Panc1 (cell line): ENCODE results near the gene PC. TPM values are rescaled to one million over a fixed set of nuclear protein-coding genes. Genes with fewer than 3 reads are reported as not detected.

Experiments used
- ATAC-seq: fragments of 200-7000 bp; cut with Tn5 transposase; 2 replicates; pipeline ENCODE4 v1.9.1; 2020; ENCODE audit warnings: mild to moderate bottlenecking, moderate library complexity
- BruUV-seq: library from RNA; stranded (reverse); fragments of 400-500 nt; replicated peaks from 2 replicates; lab custom pipeline; 2021; lab: Mats Ljungman, UMichigan
- CTCF ChIA-PET: fragments of 300-600 bp; sonication (Branson Sonifier 250); formaldehyde crosslinking; loops from one replicate; lab custom pipeline; 2022; ENCODE audit warnings: antibody characterized with exemption; lab: Charles Lee
- POLR2A ChIA-PET: fragments of 300-600 bp; sonication (Branson Sonifier 250); formaldehyde crosslinking; loops from one replicate; lab custom pipeline; 2022; ENCODE audit warnings: antibody characterized with exemption; lab: Charles Lee
- DNase-seq: peaks from one replicate; pipeline ENCODE4 v3.0.0-alpha.2; 2010; ENCODE audit warnings: low read depth, low spot score
- H3K27ac ChIP-seq: 2 replicates; pipeline ENCODE4 v1.5.1; 2011; ENCODE audit warnings: mild to moderate bottlenecking, low read length, inconsistent platforms
- H3K27me3 ChIP-seq: fragments of 200-500 bp; sonication (Bioruptor generic); 2 replicates; pipeline ENCODE4 v1.6.0; 2014; ENCODE audit warnings: low read length, inconsistent platforms; ENCODE audit not compliant: control insufficient read depth, insufficient read depth
- H3K36me3 ChIP-seq: fragments of 200-500 bp; sonication (Bioruptor generic); 2 replicates; pipeline ENCODE4 v1.5.1; 2014; ENCODE audit warnings: inconsistent platforms, mild to moderate bottlenecking, low read length, moderate library complexity; ENCODE audit not compliant: control insufficient read depth, insufficient read depth
- H3K4me1 ChIP-seq: 2 replicates; pipeline ENCODE4 v1.5.1; 2011; ENCODE audit warnings: inconsistent platforms, mild to moderate bottlenecking, low read length, moderate library complexity; ENCODE audit not compliant: control insufficient read depth, insufficient read depth
- H3K4me3 ChIP-seq, 2 experiments: 2 replicates each; pipeline ENCODE4 v1.5.1; 2011 to 2012; ENCODE audit warnings: low read depth in 2 of 2, low read length in 2 of 2, mild to moderate bottlenecking in 2 of 2, inconsistent platforms in 1 of 2, moderate library complexity in 1 of 2
- H3K9me3 ChIP-seq: fragments of 200-500 bp; sonication (Bioruptor generic); 2 replicates; pipeline ENCODE4 v1.5.1; 2014; ENCODE audit warnings: low read depth, mild to moderate bottlenecking, inconsistent platforms, low read length, moderate library complexity; ENCODE audit not compliant: control insufficient read depth, insufficient read depth
- CTCF ChIP-seq: fragments of 450-650 bp; IDR thresholded peaks from 2 replicates; pipeline ENCODE4 v1.5.1; 2017; ENCODE audit warnings: mild to moderate bottlenecking
- POLR2AphosphoS5 ChIP-seq: IDR thresholded peaks from 2 replicates; pipeline ENCODE4 v1.6.1; 2012; ENCODE audit warnings: mild to moderate bottlenecking, low read depth, low read length, moderate library complexity
- REST ChIP-seq, 2 experiments: IDR thresholded peaks; 2 replicates each; pipeline ENCODE4 v1.6.1; 2011 to 2012; ENCODE audit warnings: low read depth in 2 of 2, control low read depth in 1 of 2, low read length in 1 of 2, mild to moderate bottlenecking in 1 of 2, moderate library complexity in 1 of 2; ENCODE audit not compliant: insufficient read depth in 1 of 2
- SIN3A ChIP-seq: IDR thresholded peaks from 2 replicates; pipeline ENCODE4 v1.6.1; 2012; ENCODE audit warnings: low read depth, mild to moderate bottlenecking, low read length, moderate library complexity, borderline replicate concordance; ENCODE audit not compliant: insufficient read depth
- TCF7L2 ChIP-seq: IDR thresholded peaks from 2 replicates; pipeline ENCODE4 v1.6.1; 2011; ENCODE audit warnings: mild to moderate bottlenecking, low read depth, low read length, inconsistent platforms
- in situ Hi-C: cut with HindIII; loops from 2 replicates; pipeline ENCODE4 v1.10.0; 2016; ENCODE audit warnings: low sequenced_read_pairs, low pct_unique_long_range_greater_than_20kb
- intact Hi-C: fragments of 100-400 bp; cut with micrococcal nuclease; formaldehyde crosslinking; loops from one replicate; pipeline ENCODE4 v1.10.0; 2022; ENCODE audit not compliant: unreplicated experiment
- total RNA-seq: library from RNA; stranded (reverse); gene quantifications from one replicate; pipeline ENCODE4 v1.2.1, GENCODE V29; 2021; ENCODE audit not compliant: unreplicated experiment

PC gene
- total RNA-seq, 1 experiment from 2014 or later, result 12.8 TPM

- in situ Hi-C loops (no loop called here), intact Hi-C loops (no loop called here)
- no peak overlapping the region for H3K27ac ChIP-seq
- no peak overlapping the region for H3K4me3 ChIP-seq
- POLR2A ChIA-PET, result interaction anchor here (0.6 kb wide), 1 partner anchor 35 kb away, joined by 3 read pairs; no protein-coding TSS in a partner anchor
- H3K27me3 ChIP-seq, result no peaks in the 10 kb centered on the region
- DNase-seq (no peak), ATAC-seq (no peak)
- peaks cover 15% of the 10 kb centered on the region for H3K4me1 ChIP-seq
- no TSS peak for BruUV-seq
- H3K36me3 ChIP-seq, result no peaks in the 10 kb centered on the region
- H3K9me3 ChIP-seq, result no peaks in the 10 kb centered on the region
- CTCF ChIA-PET, result interaction anchor here (0.7 kb wide), 1 partner anchor 150 kb away, joined by 3 read pairs; no protein-coding TSS in a partner anchor
- no peak for TF ChIP-seq REST (IDR thresholded peaks at IDR 0.05; ENCODE audit: insufficient read depth in 1 of 2, low read depth in 2 of 2, low read length in 1 of 2)
- no peak for TF ChIP-seq POLR2AphosphoS5
- no peak for TF ChIP-seq SIN3A
- no peak for TF ChIP-seq CTCF
- no peak for TF ChIP-seq TCF7L2
These were observed 55.6 kb downstream of the PC start for GRCh38 chr11:66902486-66903177.

DNA sequence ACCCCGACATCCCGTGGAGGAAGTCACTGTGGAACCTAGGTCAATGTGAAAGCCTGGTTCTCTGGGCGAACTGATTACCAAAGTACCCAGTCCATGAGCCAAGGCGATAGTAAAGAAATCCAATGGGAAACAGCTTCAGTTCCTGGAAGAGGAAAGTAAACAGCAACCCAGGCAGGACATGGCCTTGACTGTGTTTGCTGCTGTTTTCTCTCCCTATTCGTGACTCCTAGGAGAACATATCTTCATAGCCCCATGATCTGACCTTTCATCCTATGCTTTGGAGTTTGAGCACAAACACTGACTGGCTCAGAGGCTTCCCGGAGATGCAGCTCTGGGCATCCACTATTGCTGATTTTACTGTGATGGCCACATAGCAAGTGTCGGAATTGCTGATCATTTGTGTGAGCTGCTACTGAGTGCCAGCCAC is 56.2 kb downstream of the PC start:
- no peak overlapping the region for H3K4me3 ChIP-seq
- intact Hi-C loops (no loop called here), in situ Hi-C loops (no loop called here)
- no peaks in the 10 kb centered on the region for H3K27me3 ChIP-seq
- H3K9me3 ChIP-seq, result no peaks in the 10 kb centered on the region
- no TSS peak for BruUV-seq
- no peak overlapping the region for H3K27ac ChIP-seq
- no peak for DNase-seq
- no peaks in the 10 kb centered on the region for H3K36me3 ChIP-seq
- no peak for ATAC-seq
- CTCF ChIA-PET, result no interaction called here
- peaks cover 15% of the 10 kb centered on the region for H3K4me1 ChIP-seq
- POLR2A ChIA-PET, result no interaction called here
- TF ChIP-seq TCF7L2, result no peak
- TF ChIP-seq CTCF, result no peak
- no peak for TF ChIP-seq POLR2AphosphoS5
- TF ChIP-seq REST (IDR thresholded peaks at IDR 0.05; ENCODE audit: insufficient read depth in 1 of 2, low read depth in 2 of 2, low read length in 1 of 2), result no peak
- TF ChIP-seq SIN3A, result no peak
